ENCODE data around the gene SMO.

- TF ChIP-seq POLR2A (IDR thresholded peaks at IDR 0.05): no peak
- TF ChIP-seq CTCF (IDR thresholded peaks at IDR 0.05): no peak
- no peak for TF ChIP-seq POLR2AphosphoS5 (IDR thresholded peaks at IDR 0.05)
- no peak for TF ChIP-seq EP300 (IDR thresholded peaks at IDR 0.05)
These were observed 38.0 kb upstream of the SMO start for GRCh38 chr7:129150199-129150996.
